NB4 (cell line): ENCODE results near the gene LRRC2.

Source experiments
- DNase-seq: peaks from one replicate; pipeline ENCODE4 v3.0.0; 2010; ENCODE audit warnings: low read depth
- H3K4me3 ChIP-seq: one replicate; pipeline ENCODE4 v1.5.1; 2011; ENCODE audit warnings: mild to moderate bottlenecking, low read depth, low read length, moderate library complexity
- CTCF ChIP-seq: IDR thresholded peaks from one replicate; pipeline ENCODE4 v1.5.1; 2012; ENCODE audit warnings: low read depth, low read length
- MAX ChIP-seq: IDR thresholded peaks from 2 replicates; pipeline ENCODE4 v1.6.1; 2011; ENCODE audit warnings: low read depth, low read length
- MYC ChIP-seq: IDR thresholded peaks from 2 replicates; pipeline ENCODE4 v1.6.1; 2011; ENCODE audit warnings: low read depth, low read length
- POLR2A ChIP-seq: IDR thresholded peaks from 2 replicates; pipeline ENCODE4 v1.6.1; 2011; ENCODE audit warnings: mild to moderate bottlenecking; ENCODE audit not compliant: insufficient read length; ENCODE audit errors: extremely low read depth

LRRC2 gene

GRCh38 chr3:46558184-46559043, 7.7 kb downstream of the LRRC2 start:
- peak overlapping the region; percentile 62 for H3K4me3 ChIP-seq
- peak; percentile 89 for DNase-seq
- TF ChIP-seq CTCF, result peak; percentile 69
- TF ChIP-seq MYC, result no peak
- no peak for TF ChIP-seq MAX

GRCh38 chr3:46557814-46558183, 8.3 kb downstream of the LRRC2 start:
- no peak for DNase-seq
- TF ChIP-seq MYC, result no peak
- TF ChIP-seq POLR2A, result no peak
- no peak for TF ChIP-seq MAX
- TF ChIP-seq CTCF, result no peak
- no peak overlapping the region for H3K4me3 ChIP-seq

GRCh38 chr3:46553154-46553553, 12.9 kb downstream of the LRRC2 start:
- no peak for DNase-seq
- TF ChIP-seq MYC (no peak), POLR2A (no peak), MAX (no peak), CTCF (no peak)
- H3K4me3 ChIP-seq, result no peak overlapping the region

GRCh38 chr3:46552538-46552937, 13.6 kb downstream of the LRRC2 start:
- DNase-seq, result no peak
- TF ChIP-seq CTCF (no peak), POLR2A (no peak), MYC (no peak), MAX (no peak)
- no peak overlapping the region for H3K4me3 ChIP-seq

- TF ChIP-seq MYC (no peak), POLR2A (no peak), MAX (no peak), CTCF (no peak)
- DNase-seq, result no peak
- H3K4me3 ChIP-seq, result no peak overlapping the region
These were observed 14.5 kb downstream of the LRRC2 start for GRCh38 chr3:46551615-46552014.
